ENCODE measurements around the gene DMD. TPM values are rescaled to one million over a fixed set of nuclear protein-coding genes. Genes with fewer than 3 reads are reported as not detected.

DMD gene
- total and polyA plus RNA-seq, 3 experiments from 2014 or later = 0.03 to 0.48 (median 0.40) TPM

GRCh38 chrX:31071725-31072124, 2139.6 kb downstream of the DMD start, which contains the start of gene FTHL17:
Gene FTHL17, minus strand, starts transcription at chrX:31072041. Its CDS starts 88 bp downstream, at chrX:31071953.
- Histone ChIP-seq H3K36me3 (ENCODE audit: insufficient read depth, low read length) (no peaks in the 10 kb centered on the region), H3K4me1 (ENCODE audit: insufficient read depth, low read length) (no peaks in the 10 kb centered on the region), H3K9me3 (ENCODE audit: low read length) (no peaks in the 10 kb centered on the region), H3K27ac (ENCODE audit: low read depth, low read length) (no peak within 1 kb of the TSS), H3K27me3 (ENCODE audit: insufficient read depth, low read length, poor library complexity, severe bottlenecking) (no peaks in the 10 kb centered on the region), H3K4me3 (ENCODE audit: low read length) (no peak within 1 kb of the TSS)
- Mint-ChIP-seq H3K36me3 (no peaks in the 10 kb centered on the region), H3K27ac (no peak within 1 kb of the TSS), H3K27me3 (peaks cover 0 to 2% of the 10 kb centered on the region in 2 donors), H3K4me1 (no peaks in the 10 kb centered on the region), H3K4me3 (no peak within 1 kb of the TSS), H3K9me3 (peaks cover 2 to 10% (median 6%) of the 10 kb centered on the region in 5 donors)
- DNase-seq = no peak
- CTCF ChIA-PET = no interaction called here
- POLR2A ChIA-PET = no interaction called here

GRCh38 chrX:31071262-31071661, 2140.1 kb downstream of the DMD start:
- Mint-ChIP-seq H3K4me1 (no peaks in the 10 kb centered on the region), H3K27ac (no peak overlapping the region), H3K36me3 (no peaks in the 10 kb centered on the region), H3K4me3 (no peak overlapping the region), H3K27me3 (peaks cover 0 to 2% of the 10 kb centered on the region in 2 donors), H3K9me3 (peaks cover 2 to 7% (median 4%) of the 10 kb centered on the region in 5 donors)
- Histone ChIP-seq H3K27me3 (ENCODE audit: insufficient read depth, low read length, poor library complexity, severe bottlenecking) (no peaks in the 10 kb centered on the region), H3K9me3 (ENCODE audit: low read length) (no peaks in the 10 kb centered on the region), H3K27ac (ENCODE audit: low read depth, low read length) (no peak overlapping the region), H3K4me3 (ENCODE audit: low read length) (no peak overlapping the region), H3K4me1 (ENCODE audit: insufficient read depth, low read length) (no peaks in the 10 kb centered on the region), H3K36me3 (ENCODE audit: insufficient read depth, low read length) (no peaks in the 10 kb centered on the region)
- ChIA-PET CTCF (no interaction called here), POLR2A (no interaction called here)
- DNase-seq = no peak

GRCh38 chrX:31070057-31070468, 2141.3 kb downstream of the DMD start:
- CTCF ChIA-PET = no interaction called here

More at GRCh38 chrX:31070057-31070468, 2141.3 kb downstream of the DMD start:
- Mint-ChIP-seq H3K27me3 (peaks cover 0 to 2% of the 10 kb centered on the region in 2 donors), H3K4me1 (no peaks in the 10 kb centered on the region), H3K9me3 (peaks cover 0 to 6% (median 4%) of the 10 kb centered on the region in 5 donors), H3K36me3 (no peaks in the 10 kb centered on the region), H3K4me3 (no peak overlapping the region), H3K27ac (no peak overlapping the region)
- H3K27ac ChIP-seq (ENCODE audit: low read depth, low read length) = no peak overlapping the region
- no peak for DNase-seq
- no peaks in the 10 kb centered on the region for H3K4me1 ChIP-seq (ENCODE audit: insufficient read depth, low read length)
- H3K4me3 ChIP-seq (ENCODE audit: low read length) = no peak overlapping the region
- H3K9me3 ChIP-seq (ENCODE audit: low read length) = no peaks in the 10 kb centered on the region
- POLR2A ChIA-PET = no interaction called here
- no peaks in the 10 kb centered on the region for H3K27me3 ChIP-seq (ENCODE audit: insufficient read depth, low read length, poor library complexity, severe bottlenecking)
- H3K36me3 ChIP-seq (ENCODE audit: insufficient read depth, low read length) = no peaks in the 10 kb centered on the region

Data from CD8-positive, alpha-beta memory T cell (primary cell).